ENCODE results near the gene IGFN1. TPM values are rescaled to one million over a fixed set of nuclear protein-coding genes. Genes with fewer than 3 reads are reported as not detected.

The IGFN1 gene
- total and polyA plus RNA-seq, 7 donors: 2.7 to 442 (median 33.1) TPM

DNA sequence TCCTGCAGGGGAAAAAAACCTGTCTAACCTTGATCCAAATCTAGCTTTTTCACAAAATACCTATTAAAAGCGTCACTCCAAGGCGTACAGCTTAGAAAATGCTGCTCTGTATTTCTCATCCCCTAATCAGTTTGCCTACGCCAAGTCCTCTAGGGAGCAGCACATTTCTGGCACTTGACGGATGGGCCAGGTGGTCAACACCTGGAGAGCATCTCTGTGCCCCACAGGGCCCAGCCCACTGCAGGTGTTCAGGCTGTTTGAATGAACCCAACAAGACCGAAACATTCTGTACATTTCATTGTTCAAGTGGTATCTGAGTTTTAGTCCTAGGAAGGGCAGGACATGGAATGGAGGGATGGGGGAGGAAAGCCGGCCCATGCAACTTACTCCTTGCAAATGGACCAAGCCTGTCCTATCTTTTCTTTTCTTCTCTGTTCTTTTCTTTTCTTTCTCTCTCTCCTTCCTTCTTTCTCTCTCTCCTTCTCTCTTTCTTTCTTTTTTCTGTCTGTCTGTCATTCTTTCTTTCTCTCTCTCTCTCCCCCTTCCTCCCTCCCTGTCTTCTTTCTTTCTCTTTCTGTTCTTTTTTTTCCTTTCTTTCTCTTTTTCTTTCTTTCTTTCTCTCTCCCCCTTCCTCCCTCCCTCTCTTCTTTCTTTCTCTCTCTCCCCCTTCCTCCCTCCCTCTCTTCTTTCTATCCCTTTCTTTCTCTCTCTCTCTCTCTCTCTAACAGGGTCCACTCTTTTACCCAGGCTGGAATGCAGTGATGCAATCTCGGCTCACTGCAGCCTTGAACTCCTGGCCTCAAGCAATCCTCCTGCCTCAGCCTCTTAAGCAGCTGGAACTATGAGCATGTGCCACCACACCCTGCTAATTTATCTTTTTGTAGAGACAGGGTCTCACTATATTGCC is 29.1 kb downstream of the IGFN1 start:
- H3K27ac ChIP-seq: no peak overlapping the region
- H3K36me3 ChIP-seq (ENCODE audit: insufficient read depth in 1 of 2, low read depth in 1 of 2): peaks cover 0 to 53% of the 10 kb centered on the region in 2 donors
- TF ChIP-seq, protein P1, sequence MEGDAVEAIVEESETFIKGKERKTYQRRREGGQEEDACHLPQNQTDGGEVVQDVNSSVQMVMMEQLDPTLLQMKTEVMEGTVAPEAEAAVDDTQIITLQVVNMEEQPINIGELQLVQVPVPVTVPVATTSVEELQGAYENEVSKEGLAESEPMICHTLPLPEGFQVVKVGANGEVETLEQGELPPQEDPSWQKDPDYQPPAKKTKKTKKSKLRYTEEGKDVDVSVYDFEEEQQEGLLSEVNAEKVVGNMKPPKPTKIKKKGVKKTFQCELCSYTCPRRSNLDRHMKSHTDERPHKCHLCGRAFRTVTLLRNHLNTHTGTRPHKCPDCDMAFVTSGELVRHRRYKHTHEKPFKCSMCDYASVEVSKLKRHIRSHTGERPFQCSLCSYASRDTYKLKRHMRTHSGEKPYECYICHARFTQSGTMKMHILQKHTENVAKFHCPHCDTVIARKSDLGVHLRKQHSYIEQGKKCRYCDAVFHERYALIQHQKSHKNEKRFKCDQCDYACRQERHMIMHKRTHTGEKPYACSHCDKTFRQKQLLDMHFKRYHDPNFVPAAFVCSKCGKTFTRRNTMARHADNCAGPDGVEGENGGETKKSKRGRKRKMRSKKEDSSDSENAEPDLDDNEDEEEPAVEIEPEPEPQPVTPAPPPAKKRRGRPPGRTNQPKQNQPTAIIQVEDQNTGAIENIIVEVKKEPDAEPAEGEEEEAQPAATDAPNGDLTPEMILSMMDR (IDR thresholded peaks at IDR 0.05): no peak
- no peak overlapping the region for H3K4me3 ChIP-seq
- intact Hi-C loops (cut with DNase I): loop anchor here in 1 of 2 donors (5.0 kb wide), 1 partner anchor 72 kb away; no protein-coding TSS in a partner anchor
- ATAC-seq: no peak
- no peaks in the 10 kb centered on the region for H3K9me3 ChIP-seq
- no peaks in the 10 kb centered on the region for H3K27me3 ChIP-seq (ENCODE audit: insufficient read depth in 3 of 3, low read length in 2 of 3)
- no peak for DNase-seq
- 95 to 97% (median 95%) methylated on average over 7 of the region's 7 CpGs for WGBS, 3 donors
- H3K4me1 ChIP-seq: peaks cover 7% of the 10 kb centered on the region

DNA sequence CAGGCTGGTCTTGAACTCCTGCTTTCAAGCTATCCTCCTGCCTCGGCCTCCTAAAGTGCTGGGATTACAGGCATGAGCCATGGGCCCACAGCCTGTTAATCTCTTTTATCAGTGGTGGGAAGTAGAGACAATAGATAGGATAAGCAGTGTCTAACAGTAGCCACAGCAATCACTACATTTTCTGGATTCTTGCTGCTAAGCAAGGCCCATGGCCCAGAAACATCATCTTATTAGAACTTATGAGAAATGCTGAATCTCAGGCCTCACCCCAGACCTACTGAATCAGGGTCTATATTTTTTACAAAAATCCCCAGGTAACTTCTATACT is 29.7 kb downstream of the IGFN1 start:
- TF ChIP-seq, protein P1 (IDR thresholded peaks at IDR 0.05): no peak
- Histone ChIP-seq H3K27ac (no peak overlapping the region), H3K4me1 (peaks cover 7% of the 10 kb centered on the region), H3K27me3 (ENCODE audit: insufficient read depth in 3 of 3, low read length in 2 of 3) (no peaks in the 10 kb centered on the region), H3K4me3 (no peak overlapping the region), H3K9me3 (no peaks in the 10 kb centered on the region), H3K36me3 (ENCODE audit: insufficient read depth in 1 of 2, low read depth in 1 of 2) (peaks cover 0 to 55% of the 10 kb centered on the region in 2 donors)
- no peak for DNase-seq
- no peak for ATAC-seq
- intact Hi-C loops (cut with DNase I): loop anchor here in 1 of 2 donors (5.0 kb wide), 1 partner anchor 73 kb away; no protein-coding TSS in a partner anchor
- 95 to 100% (median 100%) methylated on average over 1 of the region's 1 CpG for WGBS, 3 donors

DNA sequence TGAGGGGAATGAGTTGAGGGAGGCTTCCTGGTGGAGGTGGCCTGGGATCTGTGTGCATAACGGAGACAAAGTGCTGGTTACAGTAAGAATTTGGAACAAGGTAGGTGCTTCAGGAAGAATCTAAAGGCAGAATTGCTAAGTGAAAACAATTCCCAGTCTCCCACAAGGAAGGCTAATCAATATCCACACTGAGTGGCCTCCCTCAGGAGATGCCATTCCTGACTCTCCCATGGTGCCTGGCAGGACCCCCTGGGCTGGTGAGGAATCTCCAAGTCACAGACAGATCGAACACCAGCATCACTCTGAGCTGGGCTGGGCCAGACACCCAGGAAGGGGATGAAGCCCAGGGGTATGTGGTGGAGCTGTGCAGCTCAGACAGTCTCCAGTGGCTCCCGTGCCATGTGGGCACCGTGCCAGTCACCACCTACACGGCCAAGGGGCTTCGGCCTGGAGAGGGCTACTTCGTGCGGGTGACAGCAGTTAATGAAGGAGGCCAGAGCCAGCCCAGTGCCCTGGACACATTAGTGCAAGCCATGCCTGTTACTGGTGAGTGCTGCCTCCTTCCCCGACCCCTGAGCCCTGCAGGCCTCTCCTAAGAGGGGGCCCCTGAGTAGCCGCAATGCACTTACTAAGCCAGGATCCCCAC is 30.7 kb downstream of the IGFN1 start:
- intact Hi-C loops (cut with DNase I): loop anchor here in 1 of 2 donors (5.0 kb wide), 1 partner anchor 74 kb away; no protein-coding TSS in a partner anchor
- 78 to 88% (median 80%) methylated on average over 10 of the region's 10 CpGs for WGBS, 3 donors
- no peaks in the 10 kb centered on the region for H3K27me3 ChIP-seq (ENCODE audit: insufficient read depth in 3 of 3, low read length in 2 of 3)
- no peaks in the 10 kb centered on the region for H3K9me3 ChIP-seq
- H3K4me1 ChIP-seq: peaks cover 7% of the 10 kb centered on the region
- no peak overlapping the region for H3K4me3 ChIP-seq
- H3K36me3 ChIP-seq (ENCODE audit: insufficient read depth in 1 of 2, low read depth in 1 of 2): peaks cover 0 to 54% of the 10 kb centered on the region in 2 donors
- no peak for ATAC-seq
- TF ChIP-seq, protein P1 (IDR thresholded peaks at IDR 0.05): no peak
- DNase-seq: no peak
- no peak overlapping the region for H3K27ac ChIP-seq

GRCh38 chr1:201222125-201222524 is 31.5 kb downstream of the IGFN1 start:
- WGBS, 3 donors: 64 to 75% (median 71%) methylated on average over 6 of the region's 6 CpGs
- Histone ChIP-seq H3K4me3 (no peak overlapping the region), H3K4me1 (peaks cover 7% of the 10 kb centered on the region), H3K27me3 (ENCODE audit: insufficient read depth in 3 of 3, low read length in 2 of 3) (no peaks in the 10 kb centered on the region), H3K36me3 (ENCODE audit: insufficient read depth in 1 of 2, low read depth in 1 of 2) (peaks cover 0 to 53% of the 10 kb centered on the region in 2 donors), H3K27ac (peak overlapping the region; percentile 6), H3K9me3 (no peaks in the 10 kb centered on the region)
- intact Hi-C loops (cut with DNase I): loop anchor here (2.0 to 5.0 kb wide), 2 partner anchors 73 to 75 kb away; no protein-coding TSS in a partner anchor
- TF ChIP-seq, protein P1 (IDR thresholded peaks at IDR 0.05): no peak
- DNase-seq (no peak), ATAC-seq (peak in 3 of 4 donors; percentile 1 to 19 (median 19))

All from psoas muscle (tissue), 8 donors.